Body of pancreas (tissue), 4 donors: ENCODE measurements around the gene PACRG. TPM values are rescaled to one million over a fixed set of nuclear protein-coding genes. Genes with fewer than 3 reads are reported as not detected.

Experiments
- ATAC-seq: fragments of 150-250 bp; one replicate; pipeline ENCODE4 v1.9.1; 2016
- DNase-seq, 4 donors: peaks; one replicate each; pipeline ENCODE4 v3.0.0-alpha.2; 2019
- H3K27ac ChIP-seq, 4 donors: fragments of 200-600 bp; sonication (generic); 1 replicate in 3 of 4; 2 replicates in 1 of 4; pipeline versions ENCODE4 v1.5.1 to v1.6.1; 2016 to 2019; ENCODE audit warnings: mild to moderate bottlenecking in 1 of 4, mixed read lengths in 1 of 4, moderate library complexity in 1 of 4
- H3K27me3 ChIP-seq, 2 donors: fragments of 200-600 bp; sonication (generic); one replicate each; pipeline ENCODE4 v1.6.0; 2016; ENCODE audit warnings: mild to moderate bottlenecking in 1 of 2
- H3K36me3 ChIP-seq, 2 donors: fragments of 200-600 bp; sonication (generic); replicated peaks in 1 of 2; 2 replicates each; pipeline ENCODE4 v1.5.1; 2016; ENCODE audit warnings: low read depth in 2 of 2; ENCODE audit not compliant: insufficient read depth in 1 of 2
- H3K4me1 ChIP-seq: fragments of 200-600 bp; sonication (generic); one replicate; pipeline ENCODE4 v1.6.0; 2016
- H3K4me3 ChIP-seq, 2 donors: fragments of 200-600 bp; sonication (generic); 1 replicate in 1 of 2; 2 replicates in 1 of 2; pipeline ENCODE4 v1.5.1; 2016 to 2019
- H3K9me3 ChIP-seq, 3 donors: fragments of 200-600 bp; sonication (generic); 1 replicate in 2 of 3; 2 replicates in 1 of 3; pipeline ENCODE4 v1.5.1; 2016
- POLR2A ChIP-seq, 3 donors: fragments of 450-650 bp; IDR thresholded peaks; one replicate each; pipeline ENCODE4 v1.6.1; 2016; ENCODE audit warnings: antibody characterized with exemption in 3 of 3, mild to moderate bottlenecking in 2 of 3
- WGBS, 2 donors: methylation state at CpG; one replicate each; pipeline ENCODE4 v1.1.5; 2017; 5-methylcytosine and 5-hydroxymethylcytosine counted together
- intact Hi-C: fragments of 100-400 bp; cut with DNase I; formaldehyde crosslinking; loops from one replicate; pipeline ENCODE4 v1.15.1; 2023
- total RNA-seq, 2 donors: library from RNA; depleted of rRNA; stranded (reverse); fragments of >200 nt; gene quantifications; one replicate each; pipeline ENCODE4 v1.1.0, GENCODE V29; 2016
- TF ChIP-seq, protein P1 (sequence below), 7 experiments: fragments of 450-650 bp in 4 of 7; fragments of 200-600 bp in 3 of 7; sonication (generic) in 3 of 7; IDR thresholded peaks; one replicate each; pipeline ENCODE4 v1.5.1; 2016 to 2019; ENCODE audit warnings: antibody characterized with exemption in 7 of 7

PACRG gene
- total RNA-seq, 2 donors from 2014 or later = 7.8 to 10.9 TPM

DNA sequence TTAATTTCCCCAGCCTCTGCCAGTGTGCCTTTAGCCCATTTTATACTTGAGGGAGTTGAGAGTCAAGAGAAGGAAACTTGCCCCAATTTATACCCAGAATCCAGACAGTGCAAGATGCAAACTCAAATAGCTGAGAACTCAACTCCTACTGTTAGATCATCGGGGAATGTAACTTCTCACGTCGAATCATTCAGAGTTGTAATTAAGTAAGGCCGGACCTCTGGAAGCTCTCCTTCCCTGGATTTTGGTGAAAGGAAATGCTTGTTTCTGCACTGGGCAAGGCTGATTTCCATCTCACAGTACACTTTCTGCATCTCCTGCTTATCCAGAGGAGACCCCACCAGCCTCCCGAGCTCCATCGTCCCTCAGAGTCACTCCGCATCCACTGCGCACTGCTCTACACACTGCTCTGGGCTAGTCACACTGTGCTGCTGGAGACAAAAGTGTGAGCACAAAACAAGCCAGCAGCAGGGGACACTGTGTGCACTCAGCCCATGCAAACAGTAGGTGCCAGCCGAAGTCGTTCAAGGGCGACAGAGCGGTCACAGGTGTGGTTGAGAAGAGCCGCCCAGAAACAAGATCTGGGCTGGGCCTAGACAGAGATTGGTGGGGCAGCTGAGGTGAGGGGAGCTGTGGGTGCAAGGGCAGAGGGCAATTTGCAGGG, 536.4 kb downstream of the PACRG start:
- intact Hi-C loops = no loop called here
- ATAC-seq (peak; percentile 90), DNase-seq (peak; percentile 78 to 89 (median 83))
- WGBS, 2 donors = 43 to 48% methylated on average over 13 of the region's 13 CpGs
- no peak for TF ChIP-seq POLR2A (IDR thresholded peaks at IDR 0.05)
- TF ChIP-seq, protein P1, sequence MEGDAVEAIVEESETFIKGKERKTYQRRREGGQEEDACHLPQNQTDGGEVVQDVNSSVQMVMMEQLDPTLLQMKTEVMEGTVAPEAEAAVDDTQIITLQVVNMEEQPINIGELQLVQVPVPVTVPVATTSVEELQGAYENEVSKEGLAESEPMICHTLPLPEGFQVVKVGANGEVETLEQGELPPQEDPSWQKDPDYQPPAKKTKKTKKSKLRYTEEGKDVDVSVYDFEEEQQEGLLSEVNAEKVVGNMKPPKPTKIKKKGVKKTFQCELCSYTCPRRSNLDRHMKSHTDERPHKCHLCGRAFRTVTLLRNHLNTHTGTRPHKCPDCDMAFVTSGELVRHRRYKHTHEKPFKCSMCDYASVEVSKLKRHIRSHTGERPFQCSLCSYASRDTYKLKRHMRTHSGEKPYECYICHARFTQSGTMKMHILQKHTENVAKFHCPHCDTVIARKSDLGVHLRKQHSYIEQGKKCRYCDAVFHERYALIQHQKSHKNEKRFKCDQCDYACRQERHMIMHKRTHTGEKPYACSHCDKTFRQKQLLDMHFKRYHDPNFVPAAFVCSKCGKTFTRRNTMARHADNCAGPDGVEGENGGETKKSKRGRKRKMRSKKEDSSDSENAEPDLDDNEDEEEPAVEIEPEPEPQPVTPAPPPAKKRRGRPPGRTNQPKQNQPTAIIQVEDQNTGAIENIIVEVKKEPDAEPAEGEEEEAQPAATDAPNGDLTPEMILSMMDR (IDR thresholded peaks at IDR 0.05) = peak in 4 of 7 experiments; percentile 40 to 53 (median 44)
- no peaks in the 10 kb centered on the region for H3K27me3 ChIP-seq
- H3K4me3 ChIP-seq = no peak overlapping the region
- H3K9me3 ChIP-seq = no peaks in the 10 kb centered on the region
- peaks cover 22% of the 10 kb centered on the region for H3K4me1 ChIP-seq
- H3K36me3 ChIP-seq = no peaks in the 10 kb centered on the region
- peak overlapping the region; percentile 19 to 68 (median 57) for H3K27ac ChIP-seq

DNA sequence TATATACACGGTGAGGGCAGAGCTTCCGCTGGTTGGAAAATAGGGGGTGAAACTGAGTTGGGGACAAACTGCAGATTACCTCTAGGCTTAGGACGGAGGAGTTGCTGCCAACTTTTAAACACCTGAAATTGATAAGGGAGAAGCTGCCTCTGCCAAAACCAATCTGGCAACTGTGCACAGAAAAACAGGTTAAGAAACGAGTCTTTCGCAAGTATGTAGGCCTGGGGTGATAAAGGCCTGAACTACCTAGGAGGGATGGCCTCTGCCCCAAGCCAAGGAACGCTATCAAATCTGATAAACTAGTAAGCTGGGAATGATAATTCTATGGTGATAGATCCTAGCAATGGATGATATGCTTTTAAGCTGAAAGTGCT, 536.9 kb downstream of the PACRG start:
- WGBS, 2 donors = 17 to 21% methylated on average over 6 of the region's 6 CpGs
- Histone ChIP-seq H3K4me3 (no peak overlapping the region), H3K27ac (peak overlapping the region; percentile 19 to 68 (median 57)), H3K9me3 (no peaks in the 10 kb centered on the region), H3K27me3 (no peaks in the 10 kb centered on the region), H3K36me3 (no peaks in the 10 kb centered on the region), H3K4me1 (peaks cover 22% of the 10 kb centered on the region)
- intact Hi-C loops = no loop called here
- TF ChIP-seq POLR2A (IDR thresholded peaks at IDR 0.05) = no peak
- TF ChIP-seq, protein P1 (IDR thresholded peaks at IDR 0.05) = no peak
- DNase-seq (peak; percentile 67 to 81 (median 76)), ATAC-seq (peak; percentile 90)

DNA sequence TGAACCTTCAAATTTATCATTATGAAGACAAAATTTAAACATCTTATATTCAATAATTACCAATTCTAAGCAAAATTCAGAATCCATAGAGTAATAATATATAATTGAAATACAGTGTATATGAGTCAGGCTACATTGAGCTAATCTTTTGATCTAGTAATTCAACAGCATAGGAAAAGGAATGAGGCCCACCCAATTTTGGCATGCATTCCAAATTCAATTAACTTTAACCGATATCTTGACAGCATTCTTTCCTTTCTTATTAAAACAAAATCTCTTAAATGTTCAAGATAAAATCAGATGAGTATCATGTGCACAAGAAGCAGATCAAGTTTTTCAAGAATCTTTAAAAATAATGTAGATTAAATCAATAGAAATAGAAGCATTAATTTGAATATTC, 553.9 kb downstream of the PACRG start:
- WGBS, 2 donors = 74 to 77% methylated on average over 1 of the region's 1 CpG
- Histone ChIP-seq H3K9me3 (no peaks in the 10 kb centered on the region), H3K4me1 (no peaks in the 10 kb centered on the region), H3K4me3 (no peak overlapping the region), H3K27me3 (no peaks in the 10 kb centered on the region), H3K36me3 (no peaks in the 10 kb centered on the region), H3K27ac (no peak overlapping the region)
- DNase-seq (no peak), ATAC-seq (no peak)
- intact Hi-C loops = no loop called here
- TF ChIP-seq, protein P1 (IDR thresholded peaks at IDR 0.05) = no peak
- no peak for TF ChIP-seq POLR2A (IDR thresholded peaks at IDR 0.05)

DNA sequence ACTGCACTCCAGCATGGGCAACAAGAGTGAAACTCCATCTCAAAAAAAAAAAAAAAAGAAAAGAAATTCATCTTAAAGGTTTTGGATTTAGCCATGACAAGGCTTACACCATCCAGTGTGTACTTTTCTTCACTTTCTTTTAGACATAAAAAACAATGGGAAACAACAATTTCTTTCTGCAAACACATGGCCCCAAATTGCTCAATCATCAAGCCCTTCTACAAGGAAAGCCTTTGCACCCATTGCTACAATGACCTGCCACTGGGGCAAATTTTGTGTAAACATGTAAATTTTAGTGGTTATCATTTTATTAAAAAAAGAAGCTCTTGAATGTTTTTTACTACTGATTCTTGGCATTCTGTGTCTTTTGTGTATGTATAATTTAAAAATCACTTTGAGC, 554.9 kb downstream of the PACRG start:
- no peaks in the 10 kb centered on the region for H3K4me1 ChIP-seq
- no peak overlapping the region for H3K27ac ChIP-seq
- no peaks in the 10 kb centered on the region for H3K27me3 ChIP-seq
- H3K36me3 ChIP-seq = no peaks in the 10 kb centered on the region
- ATAC-seq (no peak), DNase-seq (no peak)
- intact Hi-C loops = no loop called here
- H3K4me3 ChIP-seq = no peak overlapping the region
- TF ChIP-seq, protein P1 (IDR thresholded peaks at IDR 0.05) = no peak
- no peak for TF ChIP-seq POLR2A (IDR thresholded peaks at IDR 0.05)
- no peaks in the 10 kb centered on the region for H3K9me3 ChIP-seq

DNA sequence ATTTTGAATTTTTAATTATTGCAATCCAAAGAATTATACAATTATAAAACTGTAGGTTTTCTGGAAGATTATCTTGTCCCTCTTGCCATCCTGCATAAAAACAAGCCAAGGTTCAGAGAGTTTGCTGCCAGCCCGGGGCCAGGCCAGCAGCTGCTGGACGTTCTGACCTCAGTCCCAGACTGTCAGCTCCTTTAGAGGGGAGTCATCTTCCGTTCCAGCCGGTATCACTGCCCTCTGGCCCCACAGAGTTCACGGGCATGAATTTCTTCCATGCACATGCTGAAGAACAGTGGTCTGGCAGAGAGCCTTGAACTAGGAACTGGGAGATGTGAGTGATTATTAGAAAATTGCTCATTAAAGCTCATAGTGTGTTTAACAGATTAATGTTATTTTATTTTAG, 556.4 kb downstream of the PACRG start:
- no peaks in the 10 kb centered on the region for H3K36me3 ChIP-seq
- ATAC-seq (no peak), DNase-seq (no peak)
- H3K27ac ChIP-seq = no peak overlapping the region
- no peaks in the 10 kb centered on the region for H3K4me1 ChIP-seq
- H3K27me3 ChIP-seq = no peaks in the 10 kb centered on the region
- 70 to 84% methylated on average over 5 of the region's 5 CpGs for WGBS, 2 donors
- H3K4me3 ChIP-seq = no peak overlapping the region
- no peaks in the 10 kb centered on the region for H3K9me3 ChIP-seq
- intact Hi-C loops = no loop called here
- TF ChIP-seq POLR2A (IDR thresholded peaks at IDR 0.05) = no peak
- TF ChIP-seq, protein P1 (IDR thresholded peaks at IDR 0.05) = no peak
